Glutamatergic neuron (in vitro differentiated cells): ENCODE data around the gene ANKRD30A. TPM values are rescaled to one million over a fixed set of nuclear protein-coding genes. Genes with fewer than 3 reads are reported as not detected.
"Not testable (repeated sequence)": the region's sequence is repeated elsewhere in the genome, so short reads cannot be mapped to it uniquely, and the experiment has no call there.

Experiments
- DNase-seq: peaks from one replicate; pipeline ENCODE4 v3.0.0; 2022
- H3K27ac Mint-ChIP-seq: one replicate; pipeline ENCODE4 v1.8.0; 2020; ENCODE audit warnings: mild to moderate bottlenecking, mixed read lengths, inconsistent platforms; ENCODE audit not compliant: unreplicated experiment
- H3K27me3 Mint-ChIP-seq: one replicate; pipeline ENCODE4 v1.8.0; 2020; ENCODE audit warnings: mild to moderate bottlenecking, moderate library complexity, mixed read lengths, inconsistent platforms; ENCODE audit not compliant: unreplicated experiment
- H3K36me3 Mint-ChIP-seq: one replicate; pipeline ENCODE4 v1.8.0; 2020; ENCODE audit warnings: mild to moderate bottlenecking, mixed read lengths, inconsistent platforms; ENCODE audit not compliant: unreplicated experiment
- H3K4me1 Mint-ChIP-seq: one replicate; pipeline ENCODE4 v1.8.0; 2020; ENCODE audit warnings: mild to moderate bottlenecking, low read depth, mixed read lengths, inconsistent platforms; ENCODE audit not compliant: unreplicated experiment
- H3K4me3 Mint-ChIP-seq: one replicate; pipeline ENCODE4 v1.8.0; 2020; ENCODE audit warnings: mild to moderate bottlenecking, mixed read lengths, inconsistent platforms; ENCODE audit not compliant: unreplicated experiment
- H3K9me3 Mint-ChIP-seq: one replicate; pipeline ENCODE4 v1.8.0; 2020; ENCODE audit warnings: mild to moderate bottlenecking, moderate library complexity, mixed read lengths, inconsistent platforms; ENCODE audit not compliant: unreplicated experiment
- CTCF ChIP-seq: fragments of 200-600 bp; sonication (generic); IDR thresholded peaks from one replicate; pipeline ENCODE4 v1.5.0; 2021; ENCODE audit not compliant: partially characterized antibody, unreplicated experiment
- total RNA-seq: library from RNA; stranded (reverse); fragmentation: NEBNext Ultra II Directional; extraction: Animal tissue kit (Norgen Biotek cat#: 25700); gene quantifications from one replicate; pipeline ENCODE4 v1.2.1, GENCODE V29; 2021; ENCODE audit not compliant: unreplicated experiment

The ANKRD30A gene
- total RNA-seq, 1 donor from 2014 or later, result not detected

GRCh38 chr10:37124532-37124931 is 866 bp upstream of the ANKRD30A start:
- no peak overlapping the region for H3K4me3 Mint-ChIP-seq
- H3K27ac Mint-ChIP-seq, result no peak overlapping the region
- H3K9me3 Mint-ChIP-seq, result peaks cover 2% of the 10 kb centered on the region
- TF ChIP-seq CTCF, result no peak
- no peak for DNase-seq
- no peaks in the 10 kb centered on the region for H3K27me3 Mint-ChIP-seq
- H3K4me1 Mint-ChIP-seq, result no peaks in the 10 kb centered on the region
- no peaks in the 10 kb centered on the region for H3K36me3 Mint-ChIP-seq

- Mint-ChIP-seq H3K27ac (no peak overlapping the region), H3K9me3 (peaks cover 2% of the 10 kb centered on the region), H3K4me1 (no peaks in the 10 kb centered on the region), H3K4me3 (no peak overlapping the region), H3K36me3 (no peaks in the 10 kb centered on the region), H3K27me3 (peaks cover 1% of the 10 kb centered on the region)
- DNase-seq, result no peak
- no peak for TF ChIP-seq CTCF
Measured at GRCh38 chr10:37125921-37126320, 523 bp downstream of the ANKRD30A start.

GRCh38 chr10:37146443-37146842 is 21.0 kb downstream of the ANKRD30A start:
- no peaks in the 10 kb centered on the region for H3K36me3 Mint-ChIP-seq
- no peak for TF ChIP-seq CTCF
- no peaks in the 10 kb centered on the region for H3K27me3 Mint-ChIP-seq
- H3K4me1 Mint-ChIP-seq, result no peaks in the 10 kb centered on the region
- H3K9me3 Mint-ChIP-seq, result no peaks in the 10 kb centered on the region
- H3K4me3 Mint-ChIP-seq, result no peak overlapping the region
- no peak overlapping the region for H3K27ac Mint-ChIP-seq
- no peak for DNase-seq

- H3K4me3 Mint-ChIP-seq, DNase-seq, H3K9me3 Mint-ChIP-seq, H3K36me3 Mint-ChIP-seq, H3K27ac Mint-ChIP-seq, H3K4me1 Mint-ChIP-seq, H3K27me3 Mint-ChIP-seq: not testable (repeated sequence)
Measured at GRCh38 chr10:37162430-37162829, 37.0 kb downstream of the ANKRD30A start.

- not testable (repeated sequence) for DNase-seq, H3K36me3 Mint-ChIP-seq, H3K27ac Mint-ChIP-seq, H3K9me3 Mint-ChIP-seq, H3K4me3 Mint-ChIP-seq, H3K4me1 Mint-ChIP-seq, H3K27me3 Mint-ChIP-seq
Measured at GRCh38 chr10:37171945-37172344, 46.5 kb downstream of the ANKRD30A start.

- H3K36me3 Mint-ChIP-seq, DNase-seq, H3K4me1 Mint-ChIP-seq, H3K27ac Mint-ChIP-seq, H3K27me3 Mint-ChIP-seq, H3K4me3 Mint-ChIP-seq, H3K9me3 Mint-ChIP-seq: not testable (repeated sequence)
Measured at GRCh38 chr10:37178296-37178695, 52.9 kb downstream of the ANKRD30A start.

GRCh38 chr10:37182719-37183118 is 57.3 kb downstream of the ANKRD30A start:
- H3K36me3 Mint-ChIP-seq, H3K4me1 Mint-ChIP-seq, H3K9me3 Mint-ChIP-seq, DNase-seq, H3K27me3 Mint-ChIP-seq, H3K4me3 Mint-ChIP-seq, H3K27ac Mint-ChIP-seq: not testable (repeated sequence)
